H1 (cell line): ENCODE results near the gene EXO1. TPM values are rescaled to one million over a fixed set of nuclear protein-coding genes. Genes with fewer than 3 reads are reported as not detected.

Source experiments
- CTCF ChIA-PET: fragments of 300-600 bp; sonication (Branson Sonifier 250); formaldehyde crosslinking; loops from one replicate; lab custom pipeline; 2021; ENCODE audit not compliant: partially characterized antibody; lab: Charles Lee
- POLR2A ChIA-PET: fragments of 300-600 bp; sonication (Branson Sonifier 250); formaldehyde crosslinking; loops from one replicate; lab custom pipeline; 2021; ENCODE audit warnings: inconsistent platforms; ENCODE audit not compliant: partially characterized antibody; lab: Charles Lee
- DNase-seq, 2 experiments: peaks; one replicate each; pipeline versions ENCODE4 v3.0.0 to v3.0.0-alpha.2; 2010 to 2022; ENCODE audit warnings: low spot score in 2 of 2, low read depth in 1 of 2, mixed read lengths in 1 of 2
- FAIRE-seq: peaks from 2 replicates; lab custom pipeline; 2011; peaks lifted over from hg19 to GRCh38; lab: Jason Lieb, UNC
- H2AFZ ChIP-seq: 2 replicates; pipeline ENCODE4 v1.8.1; 2012; ENCODE audit warnings: low read length, inconsistent platforms
- H2AK5ac ChIP-seq: 2 replicates; pipeline ENCODE4 v1.6.1; 2013; ENCODE audit warnings: low read depth, low read length
- H2BK120ac ChIP-seq: replicated peaks from 2 replicates; pipeline ENCODE3; 2013; ENCODE audit warnings: low read depth, low read length, inconsistent platforms
- H2BK12ac ChIP-seq: 2 replicates; pipeline ENCODE4 v1.6.1; 2013; ENCODE audit warnings: low read depth, low read length
- H2BK15ac ChIP-seq: 2 replicates; pipeline ENCODE4 v1.6.1; 2013; ENCODE audit warnings: low read length
- H2BK20ac ChIP-seq: 2 replicates; pipeline ENCODE4 v1.6.1; 2013; ENCODE audit warnings: low read length
- H2BK5ac ChIP-seq: 2 replicates; pipeline ENCODE4 v1.6.1; 2013; ENCODE audit warnings: low read depth, low read length
- H3K14ac ChIP-seq: 2 replicates; pipeline ENCODE4 v1.6.1; 2013; ENCODE audit warnings: inconsistent platforms; ENCODE audit not compliant: insufficient read length
- H3K18ac ChIP-seq: 2 replicates; pipeline ENCODE4 v1.6.1; 2013; ENCODE audit warnings: low read length; ENCODE audit errors: extremely low read depth
- H3K23ac ChIP-seq: 2 replicates; pipeline ENCODE4 v1.6.1; 2013; ENCODE audit warnings: inconsistent platforms; ENCODE audit not compliant: insufficient read length
- H3K23me2 ChIP-seq: 2 replicates; pipeline ENCODE4 v1.6.1; 2013; ENCODE audit warnings: low read depth, low read length
- H3K27ac ChIP-seq: 2 replicates; pipeline ENCODE4 v1.6.1; 2011; ENCODE audit warnings: low read depth, low read length, inconsistent platforms
- H3K27me3 ChIP-seq, 4 experiments: replicated peaks in 1 of 4; 1 replicate in 1 of 4; 2 replicates in 3 of 4; pipeline versions ENCODE4 v1.6.1 to v1.8.1; 2011 to 2013; ENCODE audit warnings: low read length in 3 of 4, mild to moderate bottlenecking in 3 of 4, inconsistent platforms in 2 of 4, mixed read lengths in 2 of 4, moderate library complexity in 1 of 4; ENCODE audit not compliant: control insufficient read depth in 3 of 4, insufficient read depth in 3 of 4; ENCODE audit errors: extremely low read depth in 1 of 4
- H3K36me3 ChIP-seq, 4 experiments: 2 replicates each; pipeline versions ENCODE4 v1.6.1 to v1.8.1; 2011 to 2013; ENCODE audit warnings: mild to moderate bottlenecking in 4 of 4, low read length in 3 of 4, moderate library complexity in 2 of 4, control low read depth in 1 of 4, inconsistent platforms in 1 of 4; ENCODE audit not compliant: insufficient read depth in 4 of 4, control insufficient read depth in 2 of 4
- H3K4ac ChIP-seq: replicated peaks from 2 replicates; pipeline ENCODE3; 2013; ENCODE audit warnings: low read length, low read depth, mixed read lengths, inconsistent platforms; ENCODE audit not compliant: insufficient read length
- H3K4me1 ChIP-seq, 4 experiments: replicated peaks in 1 of 4; 1 replicate in 1 of 4; 2 replicates in 3 of 4; pipeline versions ENCODE4 v1.6.1 to v1.8.1; 2011 to 2013; ENCODE audit warnings: low read length in 3 of 4, inconsistent platforms in 2 of 4, mixed read lengths in 1 of 4; ENCODE audit not compliant: insufficient read depth in 4 of 4, control insufficient read depth in 3 of 4
- H3K4me2 ChIP-seq, 2 experiments: 2 replicates each; pipeline versions ENCODE4 v1.6.1 to v1.8.1; 2011 to 2013; ENCODE audit warnings: low read depth in 2 of 2, low read length in 2 of 2, control low read depth in 1 of 2, inconsistent platforms in 1 of 2, mild to moderate bottlenecking in 1 of 2; ENCODE audit not compliant: insufficient read depth in 1 of 2
- H3K4me3 ChIP-seq, 4 experiments: fragments of 200-600, 300-600 bp in 1 of 4; sonication (generic), shearing (Covaris generic), sonication (Bioruptor Twin) in 1 of 4; 2 replicates each; pipeline versions ENCODE4 v1.5.1 to v1.8.1; 2011 to 2016; ENCODE audit warnings: low read length in 4 of 4, low read depth in 3 of 4, control low read depth in 2 of 4, inconsistent platforms in 2 of 4, mild to moderate bottlenecking in 2 of 4, mixed read lengths in 1 of 4, moderate library complexity in 1 of 4; ENCODE audit not compliant: insufficient read depth in 2 of 4; ENCODE audit errors: extremely low read depth in 1 of 4
- H3K56ac ChIP-seq: replicated peaks from 2 replicates; pipeline ENCODE3; 2013; ENCODE audit warnings: low read depth, mild to moderate bottlenecking, mixed read lengths, low read length, inconsistent platforms; ENCODE audit not compliant: insufficient read length
- H3K79me1 ChIP-seq: 2 replicates; pipeline ENCODE4 v1.6.1; 2013; ENCODE audit warnings: low read depth, low read length, control low read depth
- H3K79me2 ChIP-seq, 2 experiments: 2 replicates each; pipeline versions ENCODE4 v1.6.1 to v1.8.1; 2012 to 2013; ENCODE audit warnings: low read length in 2 of 2, mild to moderate bottlenecking in 2 of 2, inconsistent platforms in 1 of 2; ENCODE audit not compliant: insufficient read depth in 2 of 2, control insufficient read depth in 1 of 2
- H3K9ac ChIP-seq, 4 experiments: replicated peaks in 1 of 4; 1 replicate in 1 of 4; 2 replicates in 3 of 4; pipeline versions ENCODE4 v1.6.1 to v1.8.1; 2011 to 2013; ENCODE audit warnings: low read depth in 3 of 4, low read length in 3 of 4, control low read depth in 2 of 4, mild to moderate bottlenecking in 2 of 4, moderate library complexity in 2 of 4, inconsistent platforms in 1 of 4; ENCODE audit errors: extremely low read depth in 1 of 4
- H3K9me3 ChIP-seq, 2 experiments: 2 replicates each; pipeline versions ENCODE4 v1.6.1 to v1.8.1; 2012 to 2013; ENCODE audit warnings: mild to moderate bottlenecking in 2 of 2, moderate library complexity in 2 of 2, control low read depth in 1 of 2, inconsistent platforms in 1 of 2, low read depth in 1 of 2, low read length in 1 of 2, mixed read lengths in 1 of 2; ENCODE audit not compliant: insufficient read depth in 2 of 2
- H4K20me1 ChIP-seq, 2 experiments: replicated peaks in 1 of 2; 2 replicates each; pipeline versions ENCODE3 to v1.8.1; 2011 to 2013; ENCODE audit warnings: inconsistent platforms in 2 of 2, low read length in 2 of 2, mild to moderate bottlenecking in 1 of 2; ENCODE audit not compliant: insufficient read depth in 2 of 2, control insufficient read depth in 1 of 2
- H4K5ac ChIP-seq: 2 replicates; pipeline ENCODE4 v1.6.1; 2013; ENCODE audit warnings: low read length, low read depth, mixed read lengths, inconsistent platforms; ENCODE audit not compliant: insufficient read length
- H4K8ac ChIP-seq: 2 replicates; pipeline ENCODE4 v1.8.0; 2013; ENCODE audit warnings: mild to moderate bottlenecking, moderate library complexity, low read length, inconsistent platforms; ENCODE audit not compliant: insufficient read depth; ENCODE audit errors: extremely low read depth
- H4K91ac ChIP-seq: replicated peaks from 2 replicates; pipeline ENCODE3; 2013; ENCODE audit warnings: low read length, mixed read lengths, inconsistent platforms; ENCODE audit not compliant: insufficient read length
- EP300 ChIP-seq, 2 experiments: IDR thresholded peaks; 1 replicate in 1 of 2; 2 replicates in 1 of 2; pipeline ENCODE4 v1.6.1; 2011 to 2012; ENCODE audit warnings: low read depth in 2 of 2, low read length in 2 of 2, mild to moderate bottlenecking in 2 of 2, borderline replicate concordance in 1 of 2, inconsistent platforms in 1 of 2, moderate library complexity in 1 of 2
- GTF2F1 ChIP-seq: IDR thresholded peaks from 2 replicates; pipeline ENCODE4 v1.6.1; 2012; ENCODE audit warnings: low read depth, low read length, improper control_type of control experiment, borderline replicate concordance
- JUN ChIP-seq: IDR thresholded peaks from 2 replicates; pipeline ENCODE4 v1.6.1; 2011; ENCODE audit warnings: low read depth, mild to moderate bottlenecking, improper control_type of control experiment, low read length
- POLR2AphosphoS5 ChIP-seq: IDR thresholded peaks from 2 replicates; pipeline ENCODE4 v1.6.1; 2011; ENCODE audit warnings: low read depth, low read length
- SP2 ChIP-seq: IDR thresholded peaks from 2 replicates; pipeline ENCODE4 v1.6.1; 2012; ENCODE audit warnings: mild to moderate bottlenecking, low read length, inconsistent platforms
- SP4 ChIP-seq: IDR thresholded peaks from 2 replicates; pipeline ENCODE4 v1.6.1; 2012; ENCODE audit warnings: low read length, inconsistent platforms
- WGBS, 2 experiments: shearing (Covaris generic) in 1 of 2; methylation state at CpG; one replicate each; pipeline versions ENCODE4 v1.1.6 to v1.1.7; 2013 to 2015; ENCODE audit warnings: low lambda C conversion rate in 2 of 2, mixed read lengths in 2 of 2, inconsistent platforms in 1 of 2, low coverage in 1 of 2, missing lambda C conversion rate in 1 of 2; ENCODE audit not compliant: insufficient replicate concordance in 2 of 2, insufficient coverage in 1 of 2, insufficient read length in 1 of 2; ENCODE audit errors: extremely low coverage in 1 of 2, missing lambda C conversion rate in 1 of 2; 5-methylcytosine and 5-hydroxymethylcytosine counted together
- polyA plus RNA-seq, 7 experiments: library from polyadenylated mRNA; depleted of rRNA in 3 of 7; stranded (reverse) in 5 of 7; unstranded in 2 of 7; fragments of >200 nt in 5 of 7; fragments of 200-250 nt in 2 of 7; gene quantifications; 1 replicate in 5 of 7; 2 replicates in 1 of 7; 4 replicates in 1 of 7; pipeline versions ENCODE4 v1.2.1 to v1.2.3, GENCODE V29; 2011 to 2013; ENCODE audit warnings: missing spikeins in 2 of 7, mixed read lengths in 2 of 7
- total RNA-seq: library from RNA; stranded (reverse); fragmentation: NEBNext Ultra II Directional; extraction: Animal tissue kit (Norgen Biotek cat#: 25700); gene quantifications from 2 replicates; pipeline ENCODE4 v1.2.1, GENCODE V29; 2021

EXO1 gene
- total and polyA plus RNA-seq, 2 of the 8 experiments (the other 6 are each of a cell fraction or from before 2014, with no cell fraction given) = 9.2 to 43.0 TPM

DNA sequence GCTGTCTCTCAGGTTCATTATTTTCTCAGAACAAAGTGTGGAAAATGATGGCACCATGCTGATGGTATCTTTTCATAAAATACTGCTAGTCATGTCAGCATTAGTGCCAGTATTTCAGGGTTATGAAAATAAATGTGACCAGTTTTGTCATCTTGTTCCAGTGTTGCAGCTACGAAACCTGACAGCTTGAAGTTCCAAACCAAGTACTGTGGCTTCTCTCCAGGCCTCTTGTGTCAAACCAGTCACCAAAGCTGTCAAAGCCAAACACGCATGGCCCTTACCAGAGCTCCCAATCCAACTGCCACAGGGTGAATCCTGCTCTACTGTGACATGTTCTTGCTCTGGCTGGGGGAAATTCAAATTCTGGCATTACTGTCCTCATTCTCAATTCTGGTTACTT is 20.7 kb upstream of the EXO1 start:
- FAIRE-seq = no peak

More for the DNA sequence above, 20.7 kb upstream of the EXO1 start:
- H3K18ac ChIP-seq = no peak overlapping the region
- H3K27me3 ChIP-seq = no peaks in the 10 kb centered on the region
- no peaks in the 10 kb centered on the region for H3K9me3 ChIP-seq
- H2BK120ac ChIP-seq = no peak overlapping the region
- WGBS, 2 experiments = 89% methylated on average over 2 of the region's 2 CpGs; no CpG with 5 or more reads in 1 of the 2 experiments
- H3K36me3 ChIP-seq = no peaks in the 10 kb centered on the region
- TF ChIP-seq SP4 (no peak), POLR2AphosphoS5 (no peak), SP2 (no peak), GTF2F1 (no peak), JUN (no peak), EP300 (IDR thresholded peaks at IDR 0.05; ENCODE audit: borderline replicate concordance in 1 of 2, low read depth in 2 of 2, low read length in 2 of 2) (no peak)
- TF ChIP-seq, all 59 proteins: peak for 0
- H3K79me2 ChIP-seq = no peaks in the 10 kb centered on the region
- no peak overlapping the region for H3K4me3 ChIP-seq
- H3K27ac ChIP-seq = no peak overlapping the region
- no peak overlapping the region for H4K91ac ChIP-seq
- no peaks in the 10 kb centered on the region for H3K4me1 ChIP-seq
- H3K79me1 ChIP-seq = no peaks in the 10 kb centered on the region
- no peak overlapping the region for H2BK5ac ChIP-seq
- H3K9ac ChIP-seq = no peak overlapping the region
- H2BK20ac ChIP-seq = no peak overlapping the region
- H3K4ac ChIP-seq = no peak overlapping the region
- ChIA-PET CTCF (interaction anchor here (0.8 to 1.0 kb wide), 2 partner anchors 16 to 215 kb away, joined by 3 to 5 read pairs; no protein-coding TSS in a partner anchor), POLR2A (no interaction called here)
- H3K23ac ChIP-seq = no peak overlapping the region
- no peak overlapping the region for H3K4me2 ChIP-seq
- H3K23me2 ChIP-seq = no peaks in the 10 kb centered on the region
- no peak overlapping the region for H2BK12ac ChIP-seq
- H2AK5ac ChIP-seq = no peak overlapping the region
- H2AFZ ChIP-seq = no peak overlapping the region
- H4K5ac ChIP-seq = no peak overlapping the region
- no peak overlapping the region for H3K14ac ChIP-seq
- no peak overlapping the region for H3K56ac ChIP-seq
- no peaks in the 10 kb centered on the region for H4K20me1 ChIP-seq
- DNase-seq = no peak
- H2BK15ac ChIP-seq = no peak overlapping the region
- H4K8ac ChIP-seq = no peak overlapping the region
